ENCODE measurements around the gene GRM1. TPM values are rescaled to one million over a fixed set of nuclear protein-coding genes. Genes with fewer than 3 reads are reported as not detected.

Gene GRM1
- total RNA-seq, 2 donors from 2014 or later: 0.57 to 0.62 TPM

DNA sequence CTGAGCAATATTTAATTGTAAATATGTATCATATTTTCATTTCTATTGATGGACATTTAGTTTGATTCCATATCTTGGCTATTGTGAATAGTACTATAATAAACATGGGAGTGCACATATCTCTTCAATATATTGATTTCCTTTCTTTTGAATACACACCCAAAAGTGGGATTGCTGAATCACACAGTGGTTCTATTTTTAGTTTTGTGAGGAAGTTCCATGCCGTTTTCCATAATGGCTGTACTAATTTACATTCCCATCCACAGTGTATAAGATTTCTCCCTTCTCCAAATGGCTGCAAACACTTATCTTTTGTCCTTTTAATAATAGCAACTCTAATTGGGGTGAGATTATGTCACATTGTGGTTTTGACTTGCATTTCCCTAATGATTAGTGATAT is 428.0 kb downstream of the GRM1 start:
- no peak for DNase-seq
- Mint-ChIP-seq H3K9me3 (peaks cover 74% of the 10 kb centered on the region), H3K27me3 (ENCODE audit: insufficient read depth) (no peaks in the 10 kb centered on the region), H3K4me3 (no peak overlapping the region), H3K27ac (no peak overlapping the region), H3K36me3 (ENCODE audit: low read depth) (peaks cover 11% of the 10 kb centered on the region), H3K4me1 (peaks cover 4% of the 10 kb centered on the region)
- Histone ChIP-seq H3K4me1 (ENCODE audit: control insufficient read depth, insufficient read depth, low read length) (no peaks in the 10 kb centered on the region), H3K9ac (ENCODE audit: extremely low read depth, low read length, poor library complexity, severe bottlenecking) (no peak overlapping the region), H3K27me3 (ENCODE audit: control insufficient read depth, insufficient read depth, low read length, poor library complexity, severe bottlenecking) (no peaks in the 10 kb centered on the region), H3K36me3 (ENCODE audit: control insufficient read depth, insufficient read depth, low read length) (no peaks in the 10 kb centered on the region), H3K4me3 (ENCODE audit: low read length) (no peak overlapping the region), H3K27ac (ENCODE audit: low read depth, low read length) (no peak overlapping the region), H3K9me3 (ENCODE audit: control insufficient read depth, low read length) (peaks cover 60% of the 10 kb centered on the region)
- TF ChIP-seq, protein P1, sequence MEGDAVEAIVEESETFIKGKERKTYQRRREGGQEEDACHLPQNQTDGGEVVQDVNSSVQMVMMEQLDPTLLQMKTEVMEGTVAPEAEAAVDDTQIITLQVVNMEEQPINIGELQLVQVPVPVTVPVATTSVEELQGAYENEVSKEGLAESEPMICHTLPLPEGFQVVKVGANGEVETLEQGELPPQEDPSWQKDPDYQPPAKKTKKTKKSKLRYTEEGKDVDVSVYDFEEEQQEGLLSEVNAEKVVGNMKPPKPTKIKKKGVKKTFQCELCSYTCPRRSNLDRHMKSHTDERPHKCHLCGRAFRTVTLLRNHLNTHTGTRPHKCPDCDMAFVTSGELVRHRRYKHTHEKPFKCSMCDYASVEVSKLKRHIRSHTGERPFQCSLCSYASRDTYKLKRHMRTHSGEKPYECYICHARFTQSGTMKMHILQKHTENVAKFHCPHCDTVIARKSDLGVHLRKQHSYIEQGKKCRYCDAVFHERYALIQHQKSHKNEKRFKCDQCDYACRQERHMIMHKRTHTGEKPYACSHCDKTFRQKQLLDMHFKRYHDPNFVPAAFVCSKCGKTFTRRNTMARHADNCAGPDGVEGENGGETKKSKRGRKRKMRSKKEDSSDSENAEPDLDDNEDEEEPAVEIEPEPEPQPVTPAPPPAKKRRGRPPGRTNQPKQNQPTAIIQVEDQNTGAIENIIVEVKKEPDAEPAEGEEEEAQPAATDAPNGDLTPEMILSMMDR (conservative IDR thresholded peaks at IDR 0.05): no peak
- 100% methylated on average over 1 of the region's 1 CpG; no CpG with 5 or more reads in 1 of the 2 experiments for WGBS, 2 experiments (ENCODE audit: insufficient coverage in 1 of 2, insufficient read length in 1 of 2)

DNA sequence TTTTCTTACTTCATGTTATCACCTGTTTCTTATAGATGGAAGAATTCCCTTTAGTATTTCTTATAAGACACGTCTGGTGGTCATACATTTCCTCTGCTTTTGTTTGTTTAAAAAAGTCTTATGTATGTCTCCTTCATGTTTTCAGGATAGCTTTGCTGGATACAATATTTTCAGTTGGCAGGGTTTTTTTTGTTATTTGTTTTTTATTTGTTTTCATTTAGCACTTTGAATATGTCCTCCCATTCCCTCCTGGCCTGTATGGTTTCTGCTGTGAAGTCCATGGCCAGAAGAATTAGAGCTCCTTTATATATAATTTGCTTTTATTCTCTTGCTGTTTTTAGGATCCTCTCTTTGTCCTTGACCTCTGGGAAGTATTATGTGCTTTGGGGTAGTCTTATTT is 432.1 kb downstream of the GRM1 start:
- no peak overlapping the region for H3K9ac ChIP-seq (ENCODE audit: extremely low read depth, low read length, poor library complexity, severe bottlenecking)
- H3K9me3 Mint-ChIP-seq: peaks cover 53% of the 10 kb centered on the region
- 93% methylated on average over 1 of the region's 1 CpG; no CpG with 5 or more reads in 1 of the 2 experiments for WGBS, 2 experiments (ENCODE audit: insufficient coverage in 1 of 2, insufficient read length in 1 of 2)

DNA sequence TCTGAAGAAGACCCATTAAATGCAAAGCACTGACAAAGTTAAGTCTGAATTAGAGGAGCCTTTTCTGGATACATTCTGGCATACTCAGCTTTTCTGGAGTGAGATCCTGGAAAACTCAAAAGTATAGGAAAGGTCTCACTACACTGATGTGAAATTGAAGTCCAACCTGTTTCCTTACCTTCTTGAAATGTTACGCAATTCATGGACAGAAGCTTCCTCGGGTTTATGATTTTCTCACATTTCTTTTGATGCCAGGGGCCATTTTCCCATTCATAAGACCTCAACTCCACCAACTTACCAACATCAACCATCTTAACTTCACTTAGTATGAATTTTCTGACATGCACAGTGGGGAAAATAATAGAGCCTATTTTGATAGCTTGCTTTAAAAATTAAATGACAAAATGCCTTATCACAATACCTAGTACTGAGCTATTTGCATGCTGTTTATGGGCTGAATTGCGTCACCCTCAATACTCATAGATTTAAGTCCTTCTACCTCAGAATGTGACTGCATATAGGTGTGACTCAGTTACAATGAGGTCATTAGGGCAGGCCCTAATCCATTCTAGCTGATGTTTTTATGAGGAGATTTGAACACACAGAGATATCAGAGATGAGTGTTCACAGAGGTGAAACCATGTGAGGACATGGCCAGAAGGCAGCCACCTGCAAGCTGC is 441.4 kb downstream of the GRM1 start:
- H3K27ac ChIP-seq (ENCODE audit: low read depth, low read length): no peak overlapping the region
- H3K27ac Mint-ChIP-seq: no peak overlapping the region
- no peaks in the 10 kb centered on the region for H3K27me3 ChIP-seq (ENCODE audit: control insufficient read depth, insufficient read depth, low read length, poor library complexity, severe bottlenecking)
- TF ChIP-seq, protein P1 (conservative IDR thresholded peaks at IDR 0.05): no peak
- WGBS, 2 experiments (ENCODE audit: insufficient coverage in 1 of 2, insufficient read length in 1 of 2): 89% methylated on average over 3 of the region's 3 CpGs; no CpG with 5 or more reads in 1 of the 2 experiments
- H3K36me3 ChIP-seq (ENCODE audit: control insufficient read depth, insufficient read depth, low read length): no peaks in the 10 kb centered on the region
- no peak overlapping the region for H3K9ac ChIP-seq (ENCODE audit: extremely low read depth, low read length, poor library complexity, severe bottlenecking)
- H3K4me1 Mint-ChIP-seq: peaks cover 3% of the 10 kb centered on the region
- no peaks in the 10 kb centered on the region for H3K4me1 ChIP-seq (ENCODE audit: control insufficient read depth, insufficient read depth, low read length)
- H3K27me3 Mint-ChIP-seq (ENCODE audit: insufficient read depth): no peaks in the 10 kb centered on the region
- H3K36me3 Mint-ChIP-seq (ENCODE audit: low read depth): no peaks in the 10 kb centered on the region
- H3K9me3 Mint-ChIP-seq: no peaks in the 10 kb centered on the region
- H3K4me3 Mint-ChIP-seq: no peak overlapping the region
- DNase-seq: no peak
- no peak overlapping the region for H3K4me3 ChIP-seq (ENCODE audit: low read length)
- H3K9me3 ChIP-seq (ENCODE audit: control insufficient read depth, low read length): no peaks in the 10 kb centered on the region

More for the DNA sequence above, 432.1 kb downstream of the GRM1 start:
- Histone ChIP-seq H3K4me1 (ENCODE audit: control insufficient read depth, insufficient read depth, low read length) (no peaks in the 10 kb centered on the region), H3K9me3 (ENCODE audit: control insufficient read depth, low read length) (peaks cover 54% of the 10 kb centered on the region), H3K4me3 (ENCODE audit: low read length) (no peak overlapping the region), H3K27me3 (ENCODE audit: control insufficient read depth, insufficient read depth, low read length, poor library complexity, severe bottlenecking) (no peaks in the 10 kb centered on the region), H3K36me3 (ENCODE audit: control insufficient read depth, insufficient read depth, low read length) (no peaks in the 10 kb centered on the region), H3K27ac (ENCODE audit: low read depth, low read length) (no peak overlapping the region)
- no peak for DNase-seq
- Mint-ChIP-seq H3K27me3 (ENCODE audit: insufficient read depth) (no peaks in the 10 kb centered on the region), H3K27ac (no peak overlapping the region), H3K36me3 (ENCODE audit: low read depth) (peaks cover 3% of the 10 kb centered on the region), H3K4me3 (no peak overlapping the region), H3K4me1 (no peaks in the 10 kb centered on the region)
- TF ChIP-seq, protein P1 (conservative IDR thresholded peaks at IDR 0.05): no peak

Data from endodermal cell (in vitro differentiated cells).